ENCODE results near the gene CACNA2D3. TPM values are rescaled to one million over a fixed set of nuclear protein-coding genes. Genes with fewer than 3 reads are reported as not detected.

CACNA2D3 gene
- polyA plus RNA-seq, 1 donor (not counting 4 experiments of a cell fraction or from before 2014, with no cell fraction given): 0.08 TPM

DNA sequence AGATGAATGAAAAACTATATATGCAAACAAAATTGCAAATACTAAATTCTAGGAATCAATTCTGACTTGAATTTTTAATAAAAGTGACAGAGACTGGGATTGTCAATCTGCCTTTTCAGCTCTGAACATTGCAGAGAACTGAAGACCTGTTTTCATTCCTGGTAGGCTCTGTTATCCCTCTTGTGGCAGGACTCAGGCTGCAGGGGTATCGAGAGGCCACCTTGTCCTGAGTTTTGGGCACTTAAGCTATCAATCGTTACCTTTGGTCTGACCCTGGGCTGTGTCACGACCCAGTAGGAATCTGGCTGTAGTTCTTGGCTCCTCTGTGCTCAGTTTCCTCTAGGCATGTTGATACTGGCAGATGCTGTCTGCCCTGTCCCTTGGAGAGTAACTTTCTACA, 238.0 kb downstream of the CACNA2D3 start:
- H4K20me1 ChIP-seq (ENCODE audit: control insufficient read depth, extremely low read depth, insufficient read depth, low read length): no peaks in the 10 kb centered on the region
- DNase-seq (ENCODE audit: low read depth, low spot score) (no peak), FAIRE-seq (no peak)
- H3K27me3 ChIP-seq (ENCODE audit: control insufficient read depth, extremely low read depth, insufficient read depth, low read length): no peaks in the 10 kb centered on the region
- H3K4me3 ChIP-seq (ENCODE audit: control insufficient read depth in 2 of 3, extremely low read depth in 1 of 3, insufficient read depth in 2 of 3, low read depth in 1 of 3, low read length in 3 of 3): no peak overlapping the region
- no peak overlapping the region for H3K4me2 ChIP-seq (ENCODE audit: control insufficient read depth, extremely low read depth, insufficient read depth, low read depth, low read length)
- H2AFZ ChIP-seq (ENCODE audit: control insufficient read depth, low read length): no peak overlapping the region
- no peaks in the 10 kb centered on the region for H3K36me3 ChIP-seq (ENCODE audit: control insufficient read depth in 2 of 2, extremely low read depth in 1 of 2, insufficient read depth in 2 of 2, low read length in 2 of 2)
- H3K9me3 ChIP-seq (ENCODE audit: control insufficient read depth, low read depth, low read length): no peaks in the 10 kb centered on the region
- dilution Hi-C loops (cut with MboI; ENCODE audit: extremely low pct_ligation_motif_present, low sequenced_read_pairs): no loop called here
- no peak overlapping the region for H3K27ac ChIP-seq (ENCODE audit: control insufficient read depth, insufficient read depth, low read length)
- TF ChIP-seq, protein P1, sequence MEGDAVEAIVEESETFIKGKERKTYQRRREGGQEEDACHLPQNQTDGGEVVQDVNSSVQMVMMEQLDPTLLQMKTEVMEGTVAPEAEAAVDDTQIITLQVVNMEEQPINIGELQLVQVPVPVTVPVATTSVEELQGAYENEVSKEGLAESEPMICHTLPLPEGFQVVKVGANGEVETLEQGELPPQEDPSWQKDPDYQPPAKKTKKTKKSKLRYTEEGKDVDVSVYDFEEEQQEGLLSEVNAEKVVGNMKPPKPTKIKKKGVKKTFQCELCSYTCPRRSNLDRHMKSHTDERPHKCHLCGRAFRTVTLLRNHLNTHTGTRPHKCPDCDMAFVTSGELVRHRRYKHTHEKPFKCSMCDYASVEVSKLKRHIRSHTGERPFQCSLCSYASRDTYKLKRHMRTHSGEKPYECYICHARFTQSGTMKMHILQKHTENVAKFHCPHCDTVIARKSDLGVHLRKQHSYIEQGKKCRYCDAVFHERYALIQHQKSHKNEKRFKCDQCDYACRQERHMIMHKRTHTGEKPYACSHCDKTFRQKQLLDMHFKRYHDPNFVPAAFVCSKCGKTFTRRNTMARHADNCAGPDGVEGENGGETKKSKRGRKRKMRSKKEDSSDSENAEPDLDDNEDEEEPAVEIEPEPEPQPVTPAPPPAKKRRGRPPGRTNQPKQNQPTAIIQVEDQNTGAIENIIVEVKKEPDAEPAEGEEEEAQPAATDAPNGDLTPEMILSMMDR (optimal IDR thresholded peaks at IDR 0.05 in 1 of 3, IDR thresholded peaks at IDR 0.05 in 1 of 3, conservative IDR thresholded peaks at IDR 0.05 in 1 of 3; ENCODE audit: extremely low read depth in 1 of 3, insufficient read depth in 2 of 3, low read length in 3 of 3): no peak
- no peak for TF ChIP-seq EZH2 (IDR thresholded peaks at IDR 0.05; ENCODE audit: low read length)
- no peak overlapping the region for H3K9ac ChIP-seq (ENCODE audit: control insufficient read depth, extremely low read depth, insufficient read depth, low read length)
- no peaks in the 10 kb centered on the region for H3K79me2 ChIP-seq (ENCODE audit: control insufficient read depth, insufficient read depth, low read length)
- H3K4me1 ChIP-seq (ENCODE audit: control insufficient read depth, extremely low read depth, insufficient read depth, low read length): no peaks in the 10 kb centered on the region
- no peaks in the 10 kb centered on the region for H3K9me1 ChIP-seq (ENCODE audit: control insufficient read depth, extremely low read depth, insufficient read depth, low read length)

DNA sequence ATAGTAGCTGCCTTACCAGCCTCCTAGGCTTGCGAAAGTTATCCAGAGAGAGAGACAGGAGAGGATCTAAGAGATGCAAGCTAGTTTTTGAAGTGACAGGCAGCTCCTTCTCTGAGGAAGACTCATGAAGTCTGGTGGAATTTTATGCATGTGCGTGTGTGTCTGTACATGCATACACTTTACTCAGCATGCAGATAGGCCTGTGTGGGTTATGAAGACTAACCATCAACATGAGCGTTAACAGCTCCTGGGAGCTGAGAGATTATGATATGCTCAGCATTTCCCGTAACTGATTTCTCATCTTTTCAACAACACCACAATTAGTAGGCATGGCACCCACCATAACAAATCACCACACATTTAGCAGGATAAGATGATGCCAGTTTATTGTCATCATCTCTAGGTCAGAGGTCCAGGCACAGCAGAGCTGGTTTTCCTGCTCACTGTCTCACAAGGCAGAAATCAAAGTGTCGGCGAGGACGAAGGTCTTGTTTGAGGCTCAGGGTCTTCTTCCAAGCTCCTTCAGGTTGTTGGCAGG, 239.5 kb downstream of the CACNA2D3 start:
- H3K4me3 ChIP-seq (ENCODE audit: control insufficient read depth in 2 of 3, extremely low read depth in 1 of 3, insufficient read depth in 2 of 3, low read depth in 1 of 3, low read length in 3 of 3): no peak overlapping the region
- H2AFZ ChIP-seq (ENCODE audit: control insufficient read depth, low read length): no peak overlapping the region
- no peaks in the 10 kb centered on the region for H3K36me3 ChIP-seq (ENCODE audit: control insufficient read depth in 2 of 2, extremely low read depth in 1 of 2, insufficient read depth in 2 of 2, low read length in 2 of 2)
- FAIRE-seq (no peak), DNase-seq (ENCODE audit: low read depth, low spot score) (no peak)
- no peaks in the 10 kb centered on the region for H3K4me1 ChIP-seq (ENCODE audit: control insufficient read depth, extremely low read depth, insufficient read depth, low read length)
- H3K9ac ChIP-seq (ENCODE audit: control insufficient read depth, extremely low read depth, insufficient read depth, low read length): no peak overlapping the region
- H3K9me3 ChIP-seq (ENCODE audit: control insufficient read depth, low read depth, low read length): no peaks in the 10 kb centered on the region
- no peaks in the 10 kb centered on the region for H3K9me1 ChIP-seq (ENCODE audit: control insufficient read depth, extremely low read depth, insufficient read depth, low read length)
- no peak overlapping the region for H3K27ac ChIP-seq (ENCODE audit: control insufficient read depth, insufficient read depth, low read length)
- H3K4me2 ChIP-seq (ENCODE audit: control insufficient read depth, extremely low read depth, insufficient read depth, low read depth, low read length): no peak overlapping the region
- H4K20me1 ChIP-seq (ENCODE audit: control insufficient read depth, extremely low read depth, insufficient read depth, low read length): no peaks in the 10 kb centered on the region
- TF ChIP-seq, protein P1 (optimal IDR thresholded peaks at IDR 0.05 in 1 of 3, IDR thresholded peaks at IDR 0.05 in 1 of 3, conservative IDR thresholded peaks at IDR 0.05 in 1 of 3; ENCODE audit: extremely low read depth in 1 of 3, insufficient read depth in 2 of 3, low read length in 3 of 3): no peak
- no peak for TF ChIP-seq EZH2 (IDR thresholded peaks at IDR 0.05; ENCODE audit: low read length)
- dilution Hi-C loops (cut with MboI; ENCODE audit: extremely low pct_ligation_motif_present, low sequenced_read_pairs): no loop called here
- no peaks in the 10 kb centered on the region for H3K27me3 ChIP-seq (ENCODE audit: control insufficient read depth, extremely low read depth, insufficient read depth, low read length)
- no peaks in the 10 kb centered on the region for H3K79me2 ChIP-seq (ENCODE audit: control insufficient read depth, insufficient read depth, low read length)
